GM23248 (cell line): ENCODE results near the gene IGF2.

Experiments used
- EZH2 ChIP-seq: fragments of 200-600 bp; sonication (generic); IDR thresholded peaks from 2 replicates; pipeline ENCODE4 v1.6.1; 2018; ENCODE audit warnings: antibody characterized with exemption, mild to moderate bottlenecking; ENCODE audit not compliant: insufficient read depth, poor library complexity, severe bottlenecking
- EZH2phosphoT487 ChIP-seq: fragments of 200-600 bp; sonication (generic); IDR thresholded peaks from 2 replicates; pipeline ENCODE4 v1.6.1; 2018; ENCODE audit warnings: antibody characterized with exemption, moderate library complexity, mild to moderate bottlenecking, low read depth; ENCODE audit not compliant: insufficient read depth

DNA sequence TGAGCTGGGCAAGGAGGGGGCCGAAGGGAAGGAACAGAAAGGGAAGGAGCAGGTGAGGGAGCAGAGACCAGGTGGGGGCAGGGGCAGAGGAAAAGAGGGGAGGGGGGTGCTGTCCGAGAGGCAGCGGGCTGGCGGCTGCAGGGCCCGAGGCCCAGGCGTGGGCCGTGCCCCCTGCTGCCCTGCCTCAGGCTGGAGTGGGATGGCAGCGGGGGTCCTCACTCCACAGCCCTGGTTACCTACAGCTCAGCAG lies 2.3 kb downstream of the IGF2 start:
- TF ChIP-seq EZH2phosphoT487 (no peak), EZH2 (no peak)
